Vagina (tissue), 2 donors: ENCODE results near the gene TOGARAM1.

Experiments used
- CTCF ChIP-seq, 3 experiments: fragments of 450-650 bp in 2 of 3; fragments of 200-600 bp in 1 of 3; sonication (generic) in 1 of 3; IDR thresholded peaks; one replicate each; pipeline ENCODE4 v1.5.1; 2017 to 2019; ENCODE audit warnings: antibody characterized with exemption in 3 of 3, mild to moderate bottlenecking in 2 of 3, moderate library complexity in 2 of 3
- POLR2A ChIP-seq, 2 donors: fragments of 450-650 bp; IDR thresholded peaks; one replicate each; pipeline ENCODE4 v1.6.1; 2017; ENCODE audit warnings: antibody characterized with exemption in 2 of 2, mild to moderate bottlenecking in 2 of 2, moderate library complexity in 2 of 2

GRCh38 chr14:44960146-44960545, 1.8 kb upstream of the TOGARAM1 start:
- no peak for TF ChIP-seq CTCF (IDR thresholded peaks at IDR 0.05)
- TF ChIP-seq POLR2A (IDR thresholded peaks at IDR 0.05), result no peak
